Measurements from ENCODE around the gene TMEM151B. TPM values are rescaled to one million over a fixed set of nuclear protein-coding genes. Genes with fewer than 3 reads are reported as not detected.
"Not testable (repeated sequence)": the region's sequence is repeated elsewhere in the genome, so short reads cannot be mapped to it uniquely, and the experiment has no call there.

Gene TMEM151B
- total RNA-seq, 1 donor from 2014 or later = 0.13 TPM

- H3K27ac Mint-ChIP-seq = no peak overlapping the region
- Histone ChIP-seq H3K79me2 (ENCODE audit: low read depth) (peaks cover 18% of the 10 kb centered on the region), H3F3A (ENCODE audit: low read depth) (peaks cover 3% of the 10 kb centered on the region), H3K27me3 (no peaks in the 10 kb centered on the region), H3K4me1 (peaks cover 3% of the 10 kb centered on the region), H3K36me3 (no peaks in the 10 kb centered on the region), H3K4me2 (no peak overlapping the region), H4K20me1 (ENCODE audit: low read depth) (no peaks in the 10 kb centered on the region), H3K9me3 (ENCODE audit: low read depth) (no peaks in the 10 kb centered on the region), H3K4me3 (no peak overlapping the region), H2AFZ (replicated peaks) (no peak overlapping the region), H3K9ac (no peak overlapping the region), H3K27ac (no peak overlapping the region)
- peaks cover 3% of the 10 kb centered on the region for H3K36me3 Mint-ChIP-seq
- TF ChIP-seq EZH2 (IDR thresholded peaks at IDR 0.05) (no peak), EZH2phosphoT487 (IDR thresholded peaks at IDR 0.05) (no peak), CTCF (IDR thresholded peaks at IDR 0.05) (no peak)
- H3K27me3 Mint-ChIP-seq (ENCODE audit: insufficient read depth, low read depth) = no peaks in the 10 kb centered on the region
- peaks cover 15% of the 10 kb centered on the region for H3K4me1 Mint-ChIP-seq
- no peaks in the 10 kb centered on the region for H3K9me3 Mint-ChIP-seq
- no peak for DNase-seq (ENCODE audit: low spot score)
- H3K4me3 Mint-ChIP-seq = no peak overlapping the region
These were observed 45.3 kb downstream of the TMEM151B start for GRCh38 chr6:44315516-44315915.

GRCh38 chr6:44315951-44316350 is 45.7 kb downstream of the TMEM151B start:
- Mint-ChIP-seq H3K4me1 (peaks cover 15% of the 10 kb centered on the region), H3K27me3 (ENCODE audit: insufficient read depth, low read depth) (no peaks in the 10 kb centered on the region), H3K9me3 (no peaks in the 10 kb centered on the region), H3K27ac (peak overlapping the region; percentile 27), H3K4me3 (no peak overlapping the region), H3K36me3 (peaks cover under 1% of the 10 kb centered on the region)
- DNase-seq (ENCODE audit: low spot score) = no peak
- H3K9me3 ChIP-seq (ENCODE audit: low read depth) = no peaks in the 10 kb centered on the region
- no peaks in the 10 kb centered on the region for H3K27me3 ChIP-seq
- H3K4me2 ChIP-seq = no peak overlapping the region
- no peak overlapping the region for H3K4me3 ChIP-seq
- H2AFZ ChIP-seq (replicated peaks) = no peak overlapping the region
- TF ChIP-seq CTCF (IDR thresholded peaks at IDR 0.05) (no peak), EZH2 (IDR thresholded peaks at IDR 0.05) (no peak), EZH2phosphoT487 (IDR thresholded peaks at IDR 0.05) (no peak)
- no peak overlapping the region for H3K27ac ChIP-seq
- H3F3A ChIP-seq (ENCODE audit: low read depth) = peaks cover 3% of the 10 kb centered on the region
- H3K79me2 ChIP-seq (ENCODE audit: low read depth) = peaks cover 18% of the 10 kb centered on the region
- no peak overlapping the region for H3K9ac ChIP-seq
- H3K4me1 ChIP-seq = peaks cover 3% of the 10 kb centered on the region
- H4K20me1 ChIP-seq (ENCODE audit: low read depth) = no peaks in the 10 kb centered on the region
- no peaks in the 10 kb centered on the region for H3K36me3 ChIP-seq

GRCh38 chr6:44316481-44316880 is 46.2 kb downstream of the TMEM151B start:
- Histone ChIP-seq H3K27ac (no peak overlapping the region), H3K27me3 (no peaks in the 10 kb centered on the region), H3K9me3 (ENCODE audit: low read depth) (no peaks in the 10 kb centered on the region), H3K4me3 (no peak overlapping the region), H2AFZ (replicated peaks) (no peak overlapping the region), H4K20me1 (ENCODE audit: low read depth) (no peaks in the 10 kb centered on the region), H3K4me2 (no peak overlapping the region), H3K4me1 (peaks cover 3% of the 10 kb centered on the region), H3K9ac (no peak overlapping the region), H3K36me3 (no peaks in the 10 kb centered on the region), H3F3A (ENCODE audit: low read depth) (peaks cover 3% of the 10 kb centered on the region), H3K79me2 (ENCODE audit: low read depth) (peaks cover 16% of the 10 kb centered on the region)
- H3K36me3 Mint-ChIP-seq = no peaks in the 10 kb centered on the region
- H3K27me3 Mint-ChIP-seq (ENCODE audit: insufficient read depth, low read depth) = no peaks in the 10 kb centered on the region
- peaks cover 14% of the 10 kb centered on the region for H3K4me1 Mint-ChIP-seq
- no peak overlapping the region for H3K4me3 Mint-ChIP-seq
- no peak for DNase-seq (ENCODE audit: low spot score)
- no peaks in the 10 kb centered on the region for H3K9me3 Mint-ChIP-seq
- no peak overlapping the region for H3K27ac Mint-ChIP-seq
- TF ChIP-seq EZH2 (IDR thresholded peaks at IDR 0.05) = no peak
- no peak for TF ChIP-seq CTCF (IDR thresholded peaks at IDR 0.05)
- TF ChIP-seq EZH2phosphoT487 (IDR thresholded peaks at IDR 0.05) = no peak

GRCh38 chr6:44317136-44317631 is 46.9 kb downstream of the TMEM151B start:
- H3K27ac ChIP-seq; H3K4me3 ChIP-seq; H3F3A ChIP-seq (ENCODE audit: low read depth); H4K20me1 ChIP-seq (ENCODE audit: low read depth); H3K9me3 Mint-ChIP-seq; H3K9ac ChIP-seq; H2AFZ ChIP-seq (replicated peaks); H3K36me3 Mint-ChIP-seq; H3K27ac Mint-ChIP-seq; H3K27me3 ChIP-seq; H3K4me1 ChIP-seq; H3K27me3 Mint-ChIP-seq (ENCODE audit: insufficient read depth, low read depth); DNase-seq (ENCODE audit: low spot score); H3K4me2 ChIP-seq; H3K9me3 ChIP-seq (ENCODE audit: low read depth); H3K4me1 Mint-ChIP-seq; H3K79me2 ChIP-seq (ENCODE audit: low read depth); H3K4me3 Mint-ChIP-seq; H3K36me3 ChIP-seq: not testable (repeated sequence)
